Dermis microvascular lymphatic vessel endothelial cell (primary cell): ENCODE data around the gene SLX4IP. TPM values are rescaled to one million over a fixed set of nuclear protein-coding genes. Genes with fewer than 3 reads are reported as not detected.

Experiments
- DNase-seq, 2 donors: peaks; one replicate each; pipeline versions ENCODE4 v3.0.0 to v3.0.0-alpha.2; 2010; ENCODE audit warnings: low read depth in 2 of 2
- total RNA-seq: library from RNA; depleted of rRNA; stranded (reverse); fragments of >200 nt; gene quantifications from 2 replicates; pipeline ENCODE4 v1.2.1, GENCODE V29; 2014

The SLX4IP gene
- total RNA-seq, 1 donor from 2014 or later, result 2.6 TPM

GRCh38 chr20:10549511-10549910 lies 114.4 kb downstream of the SLX4IP start:
- no peak for DNase-seq

- no peak for DNase-seq
Measured at GRCh38 chr20:10550204-10551118, 115.4 kb downstream of the SLX4IP start.

DNA sequence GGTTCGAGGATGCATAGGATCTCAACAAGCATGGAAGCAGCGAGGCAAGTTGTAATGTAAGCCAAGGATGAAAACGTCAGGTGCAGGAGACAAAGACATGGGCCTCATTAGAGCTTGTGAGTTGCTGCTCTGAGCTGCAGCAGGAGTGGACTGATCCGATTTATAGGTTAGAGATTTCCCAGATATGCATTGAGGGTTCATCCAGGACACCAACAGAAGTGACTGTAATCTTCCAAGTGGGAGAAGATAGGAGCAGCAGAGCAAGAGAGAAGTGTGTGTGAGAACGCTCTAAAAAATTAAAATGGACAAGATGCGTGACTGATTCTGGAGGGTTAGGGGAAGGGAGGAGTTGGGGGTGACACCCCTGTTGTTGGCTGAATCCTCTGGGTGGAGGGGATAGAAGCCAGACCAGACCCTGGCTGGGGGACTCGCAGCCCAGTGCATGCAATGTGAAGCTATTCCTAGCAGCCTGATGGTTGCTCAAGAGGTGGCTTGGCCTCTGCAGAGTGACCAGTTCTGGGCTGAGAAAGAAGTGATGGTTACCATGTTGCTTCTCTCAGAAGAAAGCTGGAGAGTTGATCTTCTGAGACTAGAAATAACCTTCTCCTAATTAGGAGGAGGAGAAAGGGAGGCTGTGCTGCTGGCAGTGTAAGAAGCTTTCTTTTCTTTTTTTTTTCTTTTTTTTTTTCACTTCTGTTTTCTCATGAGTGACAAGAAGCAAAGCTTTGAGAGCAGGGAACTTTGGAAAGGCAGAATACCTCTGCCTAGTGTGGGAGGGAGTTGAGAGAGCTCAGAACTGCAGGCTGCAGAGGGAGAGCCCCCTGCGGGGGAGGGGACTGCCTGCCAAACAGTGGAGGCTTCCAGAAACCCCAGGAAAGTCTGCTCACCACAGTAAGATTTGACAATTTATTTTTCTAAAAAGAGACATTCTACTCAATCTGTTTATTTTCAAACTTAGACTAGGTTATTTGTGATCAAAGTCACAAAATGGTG lies 116.9 kb downstream of the SLX4IP start:
- no peak for DNase-seq

- peak in 1 of 2 donors; percentile 82 for DNase-seq
Measured at GRCh38 chr20:10553326-10553984, 118.3 kb downstream of the SLX4IP start.

- peak in 1 of 2 donors; percentile 9 for DNase-seq
Measured at GRCh38 chr20:10554285-10554684, 119.2 kb downstream of the SLX4IP start.

DNA sequence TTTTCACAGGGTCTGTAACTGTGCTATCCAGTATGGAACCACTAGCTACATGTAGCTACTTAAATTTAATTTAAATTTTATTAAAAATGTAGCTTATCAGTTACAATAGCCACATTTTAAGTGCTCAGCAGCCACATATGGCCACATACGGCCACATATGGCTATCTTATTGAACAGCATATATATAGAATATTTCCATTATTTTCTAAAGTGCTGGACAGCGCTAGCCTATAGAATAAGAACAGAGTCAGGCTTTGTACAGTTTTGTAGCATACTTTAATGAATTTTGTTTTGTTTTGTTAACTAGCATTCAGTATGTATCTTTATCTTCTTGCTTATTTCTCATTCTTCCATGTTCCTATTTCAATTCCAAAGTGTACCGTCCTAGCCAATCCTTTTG lies 120.3 kb downstream of the SLX4IP start:
- DNase-seq, result no peak

- DNase-seq, result peak; percentile 51 to 80
Measured at GRCh38 chr20:10555865-10556308, 120.8 kb downstream of the SLX4IP start.

GRCh38 chr20:10556519-10557083 lies 121.5 kb downstream of the SLX4IP start:
- DNase-seq, result peak in 1 of 2 donors; percentile 47

DNA sequence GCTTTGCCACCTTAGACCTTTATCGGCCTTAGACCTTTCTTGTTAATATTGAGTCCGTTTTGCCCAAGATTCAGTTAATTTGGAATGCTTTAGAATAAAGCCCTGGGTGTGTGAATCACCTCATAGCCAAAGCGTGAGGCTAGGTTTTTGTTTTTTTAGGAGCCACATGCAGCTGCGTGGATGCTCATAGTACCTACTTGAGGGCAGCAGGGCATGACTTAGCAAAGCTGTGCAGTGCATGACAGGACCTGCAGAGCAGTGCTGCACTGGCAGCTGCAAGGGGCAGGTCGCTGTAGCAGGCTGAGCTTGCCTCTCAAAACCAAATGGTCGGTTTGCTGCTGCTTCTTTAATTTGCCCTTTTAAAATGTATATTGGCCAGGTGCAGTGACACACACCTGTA lies 122.6 kb downstream of the SLX4IP start:
- no peak for DNase-seq

DNA sequence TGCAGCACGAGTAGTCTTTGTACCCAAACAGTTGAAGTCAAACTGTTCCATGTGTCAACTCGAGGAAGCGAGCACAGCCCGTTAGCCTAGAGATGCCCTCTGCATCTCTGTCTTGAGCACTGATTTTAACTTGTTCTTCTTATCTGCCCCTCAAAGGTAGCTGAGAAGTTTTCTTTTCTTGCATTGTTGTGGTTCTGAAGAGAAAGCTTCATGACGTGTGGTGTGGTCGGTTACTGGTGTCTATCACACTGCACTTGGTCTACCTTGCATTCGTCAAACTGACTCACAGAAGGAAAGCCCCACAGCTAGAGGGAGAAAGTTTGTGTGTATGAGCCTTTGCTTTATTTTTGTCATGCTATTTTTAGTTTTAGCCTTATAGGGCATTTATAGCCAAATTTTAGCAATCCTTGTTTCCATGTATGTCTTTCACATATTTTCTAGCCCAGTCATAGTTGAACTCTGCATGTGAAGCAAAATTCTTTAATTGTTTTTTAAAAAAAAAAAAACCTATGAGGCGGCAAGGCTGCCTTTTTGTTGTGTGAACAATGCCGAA lies 123.6 kb downstream of the SLX4IP start:
- DNase-seq, result peak; percentile 25 to 84

DNA sequence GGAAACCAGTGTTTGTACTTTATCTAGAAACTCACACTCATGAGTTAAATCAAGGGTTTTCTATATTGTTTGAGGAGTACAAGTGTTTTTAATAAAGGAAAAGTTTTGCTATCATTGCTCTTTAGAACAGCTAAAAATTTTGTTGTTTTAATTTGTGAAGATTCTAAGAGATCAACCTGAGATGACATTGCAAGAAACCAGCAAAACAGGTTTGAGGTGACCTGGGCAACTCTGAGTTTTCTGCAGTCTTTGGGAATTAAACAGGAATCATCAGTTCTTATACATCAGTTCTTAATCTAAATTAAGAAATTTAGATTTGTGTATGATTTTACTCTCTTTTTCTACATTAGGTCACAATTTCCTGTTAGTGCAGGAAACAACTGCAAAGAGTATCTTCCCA lies 124.2 kb downstream of the SLX4IP start:
- DNase-seq, result no peak

GRCh38 chr20:10560686-10561085 lies 125.6 kb downstream of the SLX4IP start:
- DNase-seq, result no peak

GRCh38 chr20:10561302-10561701 lies 126.2 kb downstream of the SLX4IP start:
- DNase-seq, result no peak

GRCh38 chr20:10562899-10563298 lies 127.8 kb downstream of the SLX4IP start:
- no peak for DNase-seq

DNA sequence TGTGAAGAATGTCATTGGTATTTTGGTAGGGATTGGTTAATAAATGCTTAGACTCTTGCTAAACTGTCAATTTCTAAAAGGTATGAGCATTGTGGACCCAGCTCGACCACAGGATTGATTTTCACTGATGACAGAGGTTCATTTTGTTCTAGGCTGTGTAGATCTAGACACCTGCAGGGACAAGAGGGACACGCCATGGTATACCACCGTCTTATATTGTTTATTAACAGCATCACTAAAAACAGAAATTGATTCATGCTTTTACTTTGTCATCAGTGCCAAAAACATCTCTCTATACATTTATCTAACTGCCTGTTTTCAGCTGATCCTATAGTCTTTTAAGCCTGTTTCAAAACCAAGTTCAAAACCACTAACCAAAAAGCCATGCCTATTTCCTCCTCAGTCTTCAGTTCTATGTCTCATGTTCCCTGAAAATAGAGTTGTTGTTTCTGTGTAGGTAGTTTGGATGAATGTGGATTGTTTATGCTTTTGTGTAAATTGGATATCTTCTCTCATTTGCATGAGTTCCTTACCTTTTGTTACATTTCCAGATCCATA lies 128.9 kb downstream of the SLX4IP start:
- DNase-seq, result no peak

DNA sequence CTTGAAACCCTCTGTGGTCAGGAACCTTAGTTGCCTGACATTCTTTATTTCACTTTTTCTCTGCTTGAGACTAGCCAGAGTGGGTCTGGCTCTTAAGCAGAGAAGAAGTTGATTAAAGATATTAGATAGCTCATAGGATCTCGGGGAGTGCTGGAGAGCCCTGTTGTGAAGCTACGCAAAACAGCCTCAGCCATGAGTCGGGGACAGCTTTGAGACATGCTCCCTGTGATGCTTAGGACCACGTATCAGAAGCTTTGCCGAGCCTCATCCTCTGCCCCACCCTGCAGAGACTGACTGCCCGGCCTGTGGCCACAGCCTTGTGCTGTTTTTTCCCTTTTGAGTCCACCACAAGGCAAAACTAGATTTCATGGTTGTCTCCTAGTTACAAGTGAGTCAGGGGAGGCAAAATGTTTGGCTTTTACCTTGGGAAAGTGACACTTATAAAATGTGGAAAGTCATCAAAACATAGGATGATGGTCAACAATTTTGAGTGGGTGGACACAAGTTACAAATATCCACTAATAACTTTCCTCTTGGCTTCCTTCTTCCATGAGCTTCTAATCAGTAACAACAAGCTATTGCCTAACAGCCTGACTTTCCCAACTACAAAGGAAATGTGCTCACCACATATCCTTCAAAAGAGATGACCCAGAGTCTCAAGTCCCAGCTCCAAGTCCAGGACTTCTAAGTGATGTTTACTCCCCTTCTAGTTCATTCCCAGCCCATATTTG lies 130.3 kb downstream of the SLX4IP start:
- peak; percentile 52 to 82 for DNase-seq

DNA sequence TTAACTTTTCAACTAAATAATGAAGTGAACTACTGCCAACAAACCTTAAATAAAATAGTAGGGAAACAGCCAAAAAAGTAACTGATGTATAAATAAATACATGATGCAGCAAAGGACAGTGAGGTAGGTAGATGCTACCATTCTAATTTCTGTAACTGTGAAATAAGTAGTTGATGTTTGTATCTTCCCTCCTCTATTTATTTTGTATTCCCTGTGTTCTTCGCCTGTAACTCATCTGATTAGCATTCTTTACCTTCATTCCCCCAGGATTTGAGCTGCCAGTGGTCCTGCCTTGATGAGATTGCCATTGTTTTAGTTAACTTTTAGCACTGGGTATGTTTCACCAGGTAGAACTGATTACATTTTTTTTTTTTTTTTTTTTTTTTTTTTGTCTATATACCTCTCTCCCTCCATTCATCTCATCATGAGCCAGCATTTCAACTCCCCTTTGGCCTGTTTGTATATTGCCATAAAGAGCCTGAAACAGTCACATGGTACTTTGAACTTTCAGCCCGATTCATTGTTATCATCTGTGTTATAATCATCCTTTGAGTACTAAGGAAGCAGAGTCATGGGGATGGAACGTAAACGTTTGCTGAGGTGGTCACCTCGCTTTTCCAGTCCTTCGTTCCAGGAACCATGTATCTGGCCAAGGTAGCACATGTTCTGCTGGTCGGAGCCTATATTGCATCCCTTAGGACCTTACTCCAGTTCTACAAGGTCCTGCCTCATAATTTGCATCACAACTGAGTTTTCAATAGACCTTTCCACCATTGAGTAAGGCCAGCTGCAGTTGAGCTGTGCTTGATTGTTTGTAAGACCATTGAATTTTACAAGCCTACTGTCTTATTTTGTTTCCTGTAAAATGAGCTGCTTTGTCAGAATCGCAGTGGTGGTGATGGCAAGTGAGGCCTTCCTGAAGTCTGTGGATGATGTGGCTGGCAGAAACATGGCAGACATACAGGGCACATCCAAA lies 131.1 kb downstream of the SLX4IP start:
- DNase-seq, result peak; percentile 92 to 95

DNA sequence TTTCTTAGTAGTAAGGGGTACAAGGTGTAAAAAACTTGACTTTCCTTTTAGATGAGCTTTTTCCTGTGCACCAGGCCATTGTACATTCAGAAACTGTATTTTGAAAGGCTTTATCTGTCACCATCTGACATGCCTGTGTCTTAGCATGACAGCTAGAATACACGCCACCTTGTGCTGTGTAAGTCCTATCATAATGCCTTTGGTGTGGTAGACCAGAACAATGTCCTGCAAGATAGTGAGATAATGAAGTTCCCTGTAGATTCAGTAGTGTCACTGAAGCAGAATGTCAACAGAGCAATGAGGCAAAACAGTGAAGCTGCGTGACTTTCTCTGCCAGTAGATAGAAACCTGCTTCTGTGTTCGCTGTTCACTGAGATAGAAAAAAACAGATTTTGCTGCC lies 132.9 kb downstream of the SLX4IP start:
- DNase-seq, result no peak
